Gastroesophageal sphincter (tissue), 4 donors: ENCODE results near the gene SYNGAP1. TPM values are rescaled to one million over a fixed set of nuclear protein-coding genes. Genes with fewer than 3 reads are reported as not detected.

Experiments
- ATAC-seq: fragments of 150-250 bp; one replicate; pipeline ENCODE4 v1.9.1; 2016; ENCODE audit warnings: mild to moderate bottlenecking, moderate library complexity
- H3K27ac ChIP-seq, 4 donors: fragments of 200-600 bp; sonication (generic) in 3 of 4; 1 replicate in 3 of 4; 2 replicates in 1 of 4; pipeline ENCODE4 v1.5.1; 2016 to 2019
- H3K27me3 ChIP-seq: fragments of 200-600 bp; sonication (generic); one replicate; pipeline ENCODE4 v1.5.1; 2019
- H3K36me3 ChIP-seq, 2 donors: fragments of 200-600 bp; sonication (generic); one replicate each; pipeline ENCODE4 v1.5.1; 2019; ENCODE audit warnings: control low read depth in 1 of 2
- H3K4me1 ChIP-seq, 3 donors: fragments of 200-600 bp; sonication (generic); 1 replicate in 2 of 3; 2 replicates in 1 of 3; pipeline ENCODE4 v1.5.1; 2016 to 2019; ENCODE audit warnings: control low read depth in 2 of 3
- H3K4me3 ChIP-seq, 2 donors: fragments of 200-600 bp; sonication (generic); one replicate each; pipeline ENCODE4 v1.5.1; 2019; ENCODE audit warnings: mild to moderate bottlenecking in 1 of 2, moderate library complexity in 1 of 2
- H3K9me3 ChIP-seq, 3 donors: fragments of 200-600 bp; sonication (generic); one replicate each; pipeline ENCODE4 v1.5.1; 2017 to 2019; ENCODE audit warnings: control low read depth in 2 of 3
- EP300 ChIP-seq: sonication (generic); formaldehyde crosslinking; IDR thresholded peaks from one replicate; pipeline ENCODE4 v1.6.1; 2017; ENCODE audit warnings: antibody characterized with exemption, mild to moderate bottlenecking
- POLR2A ChIP-seq, 2 donors: fragments of 450-650 bp; IDR thresholded peaks; one replicate each; pipeline ENCODE4 v1.6.1; 2017; ENCODE audit warnings: antibody characterized with exemption in 2 of 2, mild to moderate bottlenecking in 2 of 2, moderate library complexity in 1 of 2
- POLR2AphosphoS5 ChIP-seq: sonication (generic); formaldehyde crosslinking; IDR thresholded peaks from one replicate; pipeline ENCODE4 v1.6.1; 2017; ENCODE audit warnings: antibody characterized with exemption
- WGBS, 2 donors: methylation state at CpG; one replicate each; pipeline ENCODE4 v1.1.5; 2018; ENCODE audit warnings: low coverage in 1 of 2; 5-methylcytosine and 5-hydroxymethylcytosine counted together
- total RNA-seq, 4 donors: library from RNA; depleted of rRNA; stranded (reverse); fragments of >200 nt; gene quantifications; one replicate each; pipeline ENCODE4 v1.1.0, GENCODE V29; 2016
- TF ChIP-seq, protein P1 (sequence below), 4 experiments: fragments of 200-600 bp in 2 of 4; fragments of 450-650 bp in 2 of 4; sonication (generic) in 1 of 4; IDR thresholded peaks; one replicate each; pipeline ENCODE4 v1.5.1; 2017 to 2019; ENCODE audit warnings: antibody characterized with exemption in 4 of 4, mild to moderate bottlenecking in 2 of 4, moderate library complexity in 2 of 4

The SYNGAP1 gene
- total RNA-seq, 4 donors from 2014 or later: 9.1 to 15.9 (median 12.7) TPM

DNA sequence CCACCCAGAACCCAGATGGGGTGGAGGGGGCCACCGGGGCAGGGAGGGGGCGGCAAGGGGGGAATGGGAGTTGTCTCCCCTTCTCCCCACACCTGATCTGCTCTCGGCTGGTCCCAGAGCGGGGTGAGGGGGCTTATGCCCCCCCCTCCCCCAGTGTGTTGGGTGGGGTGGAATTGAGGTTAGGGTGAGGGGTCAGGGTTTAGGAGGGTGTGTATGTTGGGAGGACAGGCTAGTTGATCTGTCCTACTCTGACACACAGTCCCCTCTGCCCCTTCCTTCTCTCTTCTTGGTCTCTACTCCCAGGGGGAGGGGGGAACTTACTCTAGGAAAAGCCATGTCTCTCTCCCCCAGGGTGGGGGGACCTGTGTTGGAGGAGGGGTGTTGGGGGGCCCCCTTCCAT, 32.6 kb downstream of the SYNGAP1 start:
- no peaks in the 10 kb centered on the region for H3K9me3 ChIP-seq
- H3K27ac ChIP-seq: peak overlapping the region in 2 of 4 donors; percentile 85 to 87
- no peak for ATAC-seq
- H3K36me3 ChIP-seq: peaks cover 0 to 53% of the 10 kb centered on the region in 2 donors
- no peaks in the 10 kb centered on the region for H3K27me3 ChIP-seq
- H3K4me3 ChIP-seq: no peak overlapping the region
- WGBS, 2 donors: 100% methylated on average over 1 of the region's 4 CpGs; no CpG with 5 or more reads in 1 of the 2 donors
- peaks cover 0 to 35% (median 10%) of the 10 kb centered on the region in 3 donors for H3K4me1 ChIP-seq
- TF ChIP-seq EP300 (no peak), POLR2AphosphoS5 (no peak), POLR2A (IDR thresholded peaks at IDR 0.05) (no peak)
- TF ChIP-seq, protein P1, sequence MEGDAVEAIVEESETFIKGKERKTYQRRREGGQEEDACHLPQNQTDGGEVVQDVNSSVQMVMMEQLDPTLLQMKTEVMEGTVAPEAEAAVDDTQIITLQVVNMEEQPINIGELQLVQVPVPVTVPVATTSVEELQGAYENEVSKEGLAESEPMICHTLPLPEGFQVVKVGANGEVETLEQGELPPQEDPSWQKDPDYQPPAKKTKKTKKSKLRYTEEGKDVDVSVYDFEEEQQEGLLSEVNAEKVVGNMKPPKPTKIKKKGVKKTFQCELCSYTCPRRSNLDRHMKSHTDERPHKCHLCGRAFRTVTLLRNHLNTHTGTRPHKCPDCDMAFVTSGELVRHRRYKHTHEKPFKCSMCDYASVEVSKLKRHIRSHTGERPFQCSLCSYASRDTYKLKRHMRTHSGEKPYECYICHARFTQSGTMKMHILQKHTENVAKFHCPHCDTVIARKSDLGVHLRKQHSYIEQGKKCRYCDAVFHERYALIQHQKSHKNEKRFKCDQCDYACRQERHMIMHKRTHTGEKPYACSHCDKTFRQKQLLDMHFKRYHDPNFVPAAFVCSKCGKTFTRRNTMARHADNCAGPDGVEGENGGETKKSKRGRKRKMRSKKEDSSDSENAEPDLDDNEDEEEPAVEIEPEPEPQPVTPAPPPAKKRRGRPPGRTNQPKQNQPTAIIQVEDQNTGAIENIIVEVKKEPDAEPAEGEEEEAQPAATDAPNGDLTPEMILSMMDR (IDR thresholded peaks at IDR 0.05): no peak

DNA sequence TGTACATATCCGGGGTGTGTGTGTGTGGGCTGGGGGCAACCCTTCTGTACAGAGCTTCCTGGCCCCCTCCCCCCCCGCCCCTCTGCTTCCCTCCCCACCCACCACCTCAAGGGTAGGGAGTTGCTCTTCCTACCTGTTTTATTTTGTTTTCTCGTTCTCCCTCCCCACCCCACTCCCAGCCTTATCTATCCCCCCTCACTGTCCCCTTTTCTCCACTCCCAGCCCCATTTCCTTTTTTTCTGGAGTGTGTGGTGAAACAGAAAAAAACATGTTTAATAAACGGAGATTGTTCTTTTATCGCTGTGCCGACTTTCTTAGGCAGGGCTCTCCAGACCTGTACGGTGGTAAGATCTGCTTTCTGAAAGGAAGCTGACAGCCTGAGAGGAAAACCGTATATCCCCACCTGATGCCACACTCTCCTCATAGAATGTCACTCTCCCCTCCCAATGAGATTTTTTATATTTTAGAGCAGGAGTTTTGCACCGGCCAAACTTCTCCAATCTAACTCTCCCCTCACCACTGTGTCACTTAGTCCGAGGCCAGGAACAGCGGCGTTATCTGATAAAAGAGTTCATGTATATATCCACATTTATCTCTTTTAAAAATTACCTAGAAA, 33.6 kb downstream of the SYNGAP1 start:
- WGBS, 2 donors: 2 to 3% methylated on average over 8 to 11 of the region's 12 CpGs
- no peak for ATAC-seq

DNA sequence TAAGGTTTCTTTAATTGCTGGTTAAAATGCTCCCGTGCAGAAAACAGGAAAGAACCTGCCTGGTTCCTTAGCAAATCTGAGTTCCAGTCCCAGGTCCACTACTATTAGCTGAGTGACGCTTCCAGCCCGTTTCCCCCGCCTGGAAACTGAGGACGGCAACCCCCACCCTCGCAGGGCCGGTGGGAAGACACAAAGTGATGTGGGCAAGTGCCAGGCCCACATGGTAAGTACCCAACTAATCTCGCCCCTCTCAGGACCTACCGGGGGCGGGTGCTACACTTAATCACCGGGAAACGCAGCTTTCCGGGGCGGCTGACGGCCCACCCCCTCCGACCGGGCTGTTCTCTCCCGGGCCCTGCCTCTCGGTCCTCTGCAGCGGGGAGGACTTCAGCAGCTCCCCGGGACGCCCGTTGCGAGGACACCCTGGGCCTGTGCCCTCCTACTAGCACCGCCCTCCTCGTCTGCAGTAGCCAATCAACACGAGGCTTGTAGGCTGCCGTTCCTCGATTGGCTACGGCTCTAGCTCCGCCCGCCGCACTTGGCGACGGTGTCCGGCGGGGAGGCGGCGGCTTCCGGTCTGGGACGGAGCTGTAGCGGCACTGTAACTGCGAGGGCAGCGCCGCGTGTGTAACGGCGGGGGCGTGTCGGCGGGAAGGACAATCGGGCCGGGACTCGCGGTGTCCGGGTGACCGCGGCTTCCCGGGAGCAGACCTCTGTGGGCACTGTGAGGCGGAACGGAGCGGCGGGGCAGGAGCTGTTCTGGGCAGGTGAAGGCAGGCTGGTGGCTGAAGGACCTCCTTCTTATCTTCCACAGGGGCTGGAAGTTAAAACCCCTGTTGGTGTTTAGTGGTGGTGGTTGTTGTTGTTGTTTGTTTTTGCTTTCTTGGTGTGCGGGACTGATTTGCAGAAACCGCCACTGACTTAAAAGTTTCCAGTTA, 34.4 kb downstream of the SYNGAP1 start, which contains the start of gene ZBTB9:
Gene ZBTB9, plus strand, starts transcription at position 568 of the 938 bp plus-strand sequence. CDS start 525 bp downstream, outside the sequence.
- peak; percentile 60 to 70 for TF ChIP-seq POLR2A (IDR thresholded peaks at IDR 0.05)
- peak; percentile 88 for TF ChIP-seq POLR2AphosphoS5
- TF ChIP-seq EP300: no peak
- TF ChIP-seq, protein P1 (IDR thresholded peaks at IDR 0.05): peak in 2 of 4 experiments; percentile 14 to 23
- ATAC-seq: peak; percentile 99
- Histone ChIP-seq H3K4me1 (peaks cover 0 to 35% (median 10%) of the 10 kb centered on the region in 3 donors), H3K9me3 (no peaks in the 10 kb centered on the region), H3K4me3 (peak within 1 kb of the TSS; percentile 45 to 83), H3K36me3 (peaks cover 0 to 36% of the 10 kb centered on the region in 2 donors), H3K27ac (peak within 1 kb of the TSS; percentile 8 to 90 (median 86)), H3K27me3 (no peaks in the 10 kb centered on the region)
- 0% methylated on average over 2 to 3 of the region's 65 CpGs for WGBS, 2 donors

More for the DNA sequence above, 33.6 kb downstream of the SYNGAP1 start:
- no peaks in the 10 kb centered on the region for H3K9me3 ChIP-seq
- peaks cover 0 to 44% of the 10 kb centered on the region in 2 donors for H3K36me3 ChIP-seq
- no peaks in the 10 kb centered on the region for H3K27me3 ChIP-seq
- peak overlapping the region in 3 of 4 donors; percentile 85 to 90 (median 87) for H3K27ac ChIP-seq
- peaks cover 0 to 35% (median 10%) of the 10 kb centered on the region in 3 donors for H3K4me1 ChIP-seq
- H3K4me3 ChIP-seq: peak overlapping the region; percentile 45 to 83
- TF ChIP-seq, protein P1 (IDR thresholded peaks at IDR 0.05): no peak
- no peak for TF ChIP-seq POLR2A (IDR thresholded peaks at IDR 0.05)
- no peak for TF ChIP-seq POLR2AphosphoS5
- no peak for TF ChIP-seq EP300

DNA sequence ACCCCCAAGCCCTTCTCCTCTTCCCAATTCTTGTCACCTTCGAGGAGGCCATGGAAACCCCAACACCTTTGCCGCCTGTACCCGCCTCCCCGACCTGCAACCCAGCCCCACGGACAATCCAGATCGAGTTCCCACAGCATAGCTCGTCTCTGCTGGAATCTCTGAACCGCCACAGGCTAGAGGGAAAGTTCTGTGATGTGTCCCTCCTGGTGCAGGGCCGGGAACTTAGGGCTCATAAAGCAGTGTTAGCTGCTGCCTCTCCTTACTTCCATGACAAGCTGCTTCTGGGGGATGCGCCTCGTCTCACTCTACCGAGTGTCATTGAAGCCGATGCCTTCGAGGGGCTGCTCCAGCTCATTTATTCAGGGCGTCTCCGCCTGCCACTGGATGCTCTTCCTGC, 35.2 kb downstream of the SYNGAP1 start:
- WGBS, 2 donors: 43% methylated on average over 15 of the region's 16 CpGs; no CpG with 5 or more reads in 1 of the 2 donors
- TF ChIP-seq, protein P1 (IDR thresholded peaks at IDR 0.05): no peak
- TF ChIP-seq POLR2A (IDR thresholded peaks at IDR 0.05): no peak
- TF ChIP-seq EP300: no peak
- no peak for TF ChIP-seq POLR2AphosphoS5

More for the DNA sequence above, 35.2 kb downstream of the SYNGAP1 start:
- Histone ChIP-seq H3K9me3 (no peaks in the 10 kb centered on the region), H3K27me3 (no peaks in the 10 kb centered on the region), H3K27ac (peak overlapping the region in 3 of 4 donors; percentile 85 to 90 (median 87)), H3K4me3 (peak overlapping the region; percentile 45 to 83), H3K36me3 (peaks cover 0 to 31% of the 10 kb centered on the region in 2 donors), H3K4me1 (peaks cover 0 to 35% (median 10%) of the 10 kb centered on the region in 3 donors)
- no peak for ATAC-seq
